Fibroblast of skin of back (primary cell): ENCODE results near the gene FUT7.

ENCODE experiments used
- DNase-seq: peaks from one replicate; pipeline ENCODE4 v3.0.0-alpha.2; 2013

Gene FUT7

GRCh38 chr9:136982232-136983051, 49.4 kb downstream of the FUT7 start, which contains the start of gene LCNL1:
LCNL1 (plus strand) TSS chr9:136982993; CDS start chr9:136983587, 594 bp downstream.
- DNase-seq, result no peak

- DNase-seq, result no peak
Observed at GRCh38 chr9:136981588-136982231, 50.2 kb downstream of the FUT7 start.

DNA sequence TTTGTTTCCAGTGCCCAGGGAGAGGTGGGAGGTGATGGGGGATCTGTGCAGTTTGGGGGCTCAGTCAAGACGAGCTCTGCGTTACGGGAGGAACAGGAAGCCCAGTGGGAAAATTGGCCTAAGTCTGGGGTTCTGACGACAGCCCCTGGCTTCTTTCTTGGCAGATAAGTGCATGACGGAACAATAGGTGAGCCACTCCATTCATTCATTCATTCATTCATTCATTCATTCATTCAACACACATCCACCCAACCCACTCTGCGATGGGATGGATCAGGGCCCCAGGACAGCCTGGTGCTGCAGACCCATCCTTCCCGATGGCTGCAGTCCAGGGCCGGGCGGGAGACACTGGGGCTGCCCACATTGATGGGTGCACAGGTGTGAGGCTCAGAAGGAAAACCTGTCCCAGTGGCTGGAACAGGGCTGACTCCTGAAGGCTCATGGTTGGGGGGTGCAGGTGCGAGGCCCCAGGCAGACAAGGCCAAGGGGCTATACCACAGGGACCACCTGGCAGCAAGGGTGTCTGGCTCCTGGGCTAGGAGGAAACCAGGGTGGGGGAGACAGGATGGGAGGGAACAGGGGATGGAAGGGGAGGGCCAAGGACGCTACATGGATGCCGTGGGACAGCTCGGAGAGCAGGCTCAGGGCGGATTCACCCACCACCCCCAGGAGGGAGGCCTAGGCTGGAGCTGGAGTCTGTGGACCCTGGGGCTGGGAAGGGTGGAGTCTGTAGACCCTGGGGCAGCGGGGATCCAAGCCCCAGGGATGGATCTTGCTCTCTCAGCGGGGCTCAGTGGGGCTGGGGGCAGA, 51.0 kb downstream of the FUT7 start:
- no peak for DNase-seq
